ENCODE results near the gene TTC39A. TPM values are rescaled to one million over a fixed set of nuclear protein-coding genes. Genes with fewer than 3 reads are reported as not detected.

The TTC39A gene
- total and polyA plus RNA-seq, 7 donors = 0.48 to 12.4 (median 6.0) TPM

GRCh38 chr1:51298322-51298705, 32.0 kb downstream of the TTC39A start:
- no peak for DNase-seq
- Histone ChIP-seq H3K9me3 (no peaks in the 10 kb centered on the region), H3K36me3 (ENCODE audit: insufficient read depth in 1 of 2, low read depth in 1 of 2) (no peaks in the 10 kb centered on the region), H3K4me1 (no peaks in the 10 kb centered on the region), H3K27me3 (ENCODE audit: insufficient read depth in 3 of 3, low read length in 2 of 3) (no peaks in the 10 kb centered on the region), H3K4me3 (no peak overlapping the region), H3K27ac (no peak overlapping the region)
- no peak for TF ChIP-seq CTCF (IDR thresholded peaks at IDR 0.05)
- 82 to 86% (median 83%) methylated on average over 4 of the region's 4 CpGs for WGBS, 3 donors
- intact Hi-C loops (cut with DNase I) = loop anchor here in 1 of 2 donors (5.0 kb wide), 1 partner anchor 61 kb away; the partner anchor contains the start of gene RNF11
- ATAC-seq = no peak

- H3K9me3 ChIP-seq = no peaks in the 10 kb centered on the region
- TF ChIP-seq CTCF (IDR thresholded peaks at IDR 0.05) = no peak
- intact Hi-C loops (cut with DNase I) = loop anchor here (2.0 to 5.0 kb wide), 2 partner anchors 60 to 105 kb away; partner anchors contain the start of gene RNF11 (in 1 of the 2)
- DNase-seq (no peak), ATAC-seq (peak in 2 of 4 donors; percentile 10 to 22)
- no peaks in the 10 kb centered on the region for H3K4me1 ChIP-seq
- no peaks in the 10 kb centered on the region for H3K36me3 ChIP-seq (ENCODE audit: insufficient read depth in 1 of 2, low read depth in 1 of 2)
- 74 to 82% (median 76%) methylated on average over 25 of the region's 25 CpGs for WGBS, 3 donors
- peak overlapping the region; percentile 59 for H3K4me3 ChIP-seq
- no peak overlapping the region for H3K27ac ChIP-seq
- H3K27me3 ChIP-seq (ENCODE audit: insufficient read depth in 3 of 3, low read length in 2 of 3) = no peaks in the 10 kb centered on the region
These were observed 32.7 kb downstream of the TTC39A start for GRCh38 chr1:51297401-51298321.

- Histone ChIP-seq H3K27me3 (ENCODE audit: insufficient read depth in 3 of 3, low read length in 2 of 3) (no peaks in the 10 kb centered on the region), H3K9me3 (no peaks in the 10 kb centered on the region), H3K4me1 (no peaks in the 10 kb centered on the region), H3K36me3 (ENCODE audit: insufficient read depth in 1 of 2, low read depth in 1 of 2) (no peaks in the 10 kb centered on the region), H3K4me3 (peak overlapping the region; percentile 59), H3K27ac (no peak overlapping the region)
- DNase-seq = peak; percentile 80 to 91
- ATAC-seq = peak; percentile 80 to 93 (median 89)
- WGBS, 3 donors = 10 to 15% (median 14%) methylated on average over 33 of the region's 33 CpGs
- peak; percentile 93 for TF ChIP-seq CTCF (IDR thresholded peaks at IDR 0.05)
- intact Hi-C loops (cut with DNase I) = loop anchor here (2.0 to 5.0 kb wide), 2 partner anchors 59 to 104 kb away; partner anchors contain the start of gene RNF11 (in 1 of the 2)
These were observed 33.7 kb downstream of the TTC39A start for GRCh38 chr1:51296383-51297357.

- no peak overlapping the region for H3K27ac ChIP-seq
- ATAC-seq = no peak
These were observed 34.4 kb downstream of the TTC39A start for GRCh38 chr1:51295926-51296325.

More at GRCh38 chr1:51295926-51296325, 34.4 kb downstream of the TTC39A start:
- no peak for TF ChIP-seq CTCF (IDR thresholded peaks at IDR 0.05)
- 89 to 94% (median 91%) methylated on average over 17 of the region's 17 CpGs for WGBS, 3 donors
- H3K9me3 ChIP-seq = no peaks in the 10 kb centered on the region
- H3K36me3 ChIP-seq (ENCODE audit: insufficient read depth in 1 of 2, low read depth in 1 of 2) = no peaks in the 10 kb centered on the region
- intact Hi-C loops (cut with DNase I) = loop anchor here (2.0 to 5.0 kb wide), 2 partner anchors 59 to 103 kb away; partner anchors contain the start of gene RNF11 (in 1 of the 2)
- no peak overlapping the region for H3K4me3 ChIP-seq
- DNase-seq = no peak
- no peaks in the 10 kb centered on the region for H3K4me1 ChIP-seq
- no peaks in the 10 kb centered on the region for H3K27me3 ChIP-seq (ENCODE audit: insufficient read depth in 3 of 3, low read length in 2 of 3)
